ENCODE data around the gene COL1A1. TPM values are rescaled to one million over a fixed set of nuclear protein-coding genes. Genes with fewer than 3 reads are reported as not detected.

Gene COL1A1
- total RNA-seq, 1 donor from 2014 or later = 331 TPM

- no peak for DNase-seq (ENCODE audit: low spot score)
Observed at GRCh38 chr17:50157891-50158290, 43.5 kb downstream of the COL1A1 start.

GRCh38 chr17:50155115-50155819 is 46.2 kb downstream of the COL1A1 start:
- no peak for DNase-seq (ENCODE audit: low spot score)

GRCh38 chr17:50154604-50155003 is 46.8 kb downstream of the COL1A1 start:
- no peak for DNase-seq (ENCODE audit: low spot score)

- no peak for DNase-seq (ENCODE audit: low spot score)
Observed at GRCh38 chr17:50153650-50154575, 47.5 kb downstream of the COL1A1 start.

GRCh38 chr17:50152736-50153135 is 48.7 kb downstream of the COL1A1 start:
- DNase-seq (ENCODE audit: low spot score) = no peak

- peak; percentile 89 for DNase-seq (ENCODE audit: low spot score)
Observed at GRCh38 chr17:50151937-50152547, 49.4 kb downstream of the COL1A1 start.

GRCh38 chr17:50151041-50151936 is 50.1 kb downstream of the COL1A1 start:
- DNase-seq (ENCODE audit: low spot score) = peak; percentile 92

- no peak for DNase-seq (ENCODE audit: low spot score)
Observed at GRCh38 chr17:50150354-50151040, 50.9 kb downstream of the COL1A1 start, which contains the start of gene PPP1R9B. PPP1R9B (minus strand) TSS chr17:50150677; CDS start chr17:50150513, 164 bp downstream.

GRCh38 chr17:50149417-50150353 is 51.7 kb downstream of the COL1A1 start:
- DNase-seq (ENCODE audit: low spot score) = no peak

- DNase-seq (ENCODE audit: low spot score) = no peak
Observed at GRCh38 chr17:50149091-50149416, 52.4 kb downstream of the COL1A1 start.

- peak; percentile 90 for DNase-seq (ENCODE audit: low spot score)
Observed at GRCh38 chr17:50148226-50149090, 53.0 kb downstream of the COL1A1 start.

- no peak for DNase-seq (ENCODE audit: low spot score)
Observed at GRCh38 chr17:50147841-50148225, 53.6 kb downstream of the COL1A1 start.

GRCh38 chr17:50146927-50147665 is 54.3 kb downstream of the COL1A1 start:
- no peak for DNase-seq (ENCODE audit: low spot score)

- no peak for DNase-seq (ENCODE audit: low spot score)
Observed at GRCh38 chr17:50146230-50146926, 55.1 kb downstream of the COL1A1 start.

- no peak for DNase-seq (ENCODE audit: low spot score)
Observed at GRCh38 chr17:50145532-50146229, 55.8 kb downstream of the COL1A1 start.

GRCh38 chr17:50144845-50145531 is 56.4 kb downstream of the COL1A1 start:
- DNase-seq (ENCODE audit: low spot score) = no peak

All from ureter (tissue), 1 donor.